PC-9 (cell line): ENCODE data around the gene CD93. TPM values are rescaled to one million over a fixed set of nuclear protein-coding genes. Genes with fewer than 3 reads are reported as not detected.

Experiments used
- BruUV-seq: library from RNA; stranded (reverse); fragments of 400-500 nt; replicated peaks from 2 replicates; lab custom pipeline; 2021; lab: Mats Ljungman, UMichigan
- CTCF ChIA-PET: fragments of 300-600 bp; sonication (Branson Sonifier 250); formaldehyde crosslinking; loops from one replicate; lab custom pipeline; 2022; ENCODE audit warnings: antibody characterized with exemption; lab: Charles Lee
- POLR2A ChIA-PET: fragments of 300-600 bp; sonication (Branson Sonifier 250); formaldehyde crosslinking; loops from one replicate; lab custom pipeline; 2022; ENCODE audit warnings: antibody characterized with exemption; ENCODE audit not compliant: unreplicated experiment; lab: Charles Lee
- DNase-seq, 2 experiments: peaks; one replicate each; pipeline versions ENCODE4 v3.0.0 to v3.0.0-alpha.2; 2015 to 2022; ENCODE audit warnings: mixed read lengths in 1 of 2
- H2AFZ ChIP-seq: fragments of 200-600 bp; sonication (generic); 2 replicates; pipeline ENCODE4 v1.8.1; 2017; ENCODE audit warnings: antibody characterized with exemption
- H3F3A ChIP-seq: fragments of 200-600 bp; sonication (generic); 2 replicates; pipeline ENCODE4 v1.8.1; 2017; ENCODE audit warnings: antibody characterized with exemption, mild to moderate bottlenecking, low read depth; ENCODE audit not compliant: insufficient read depth
- H3K27ac ChIP-seq: fragments of 200-600 bp; sonication (generic); 2 replicates; pipeline ENCODE4 v1.6.1; 2016; ENCODE audit warnings: mixed run types
- H3K27me3 ChIP-seq: fragments of 200-600 bp; sonication (generic); 2 replicates; pipeline ENCODE4 v1.6.1; 2016; ENCODE audit warnings: low read depth, mixed run types; ENCODE audit not compliant: insufficient read depth
- H3K36me3 ChIP-seq: fragments of 200-600 bp; sonication (generic); 2 replicates; pipeline ENCODE4 v1.6.1; 2016; ENCODE audit warnings: low read depth, mixed run types
- H3K4me1 ChIP-seq: fragments of 200-600 bp; sonication (generic); replicated peaks from 2 replicates; pipeline ENCODE4 v1.6.1; 2016; ENCODE audit warnings: mixed run types; ENCODE audit not compliant: insufficient read depth
- H3K4me2 ChIP-seq: fragments of 200-600 bp; sonication (generic); 2 replicates; pipeline ENCODE4 v1.6.1; 2017; ENCODE audit warnings: mixed run types
- H3K4me3 ChIP-seq: fragments of 200-600 bp; sonication (generic); 2 replicates; pipeline ENCODE4 v1.6.1; 2016; ENCODE audit warnings: mixed run types
- H3K79me2 ChIP-seq: fragments of 200-600 bp; sonication (generic); 2 replicates; pipeline ENCODE4 v1.6.1; 2017; ENCODE audit warnings: low read depth, mixed run types
- H3K9me2 ChIP-seq: fragments of 200-600 bp; sonication (generic); 2 replicates; pipeline ENCODE4 v1.8.1; 2017; ENCODE audit warnings: mild to moderate bottlenecking; ENCODE audit not compliant: insufficient read depth
- H3K9me3 ChIP-seq: fragments of 200-600 bp; sonication (generic); 2 replicates; pipeline ENCODE4 v1.8.1; 2016; ENCODE audit warnings: low read depth; ENCODE audit not compliant: insufficient read depth
- H4K20me1 ChIP-seq: fragments of 200-600 bp; sonication (generic); 2 replicates; pipeline ENCODE4 v1.8.1; 2017; ENCODE audit not compliant: insufficient read depth
- EZH2 ChIP-seq: fragments of 200-600 bp; sonication (generic); IDR thresholded peaks from 2 replicates; pipeline ENCODE4 v1.8.0; 2017; ENCODE audit warnings: antibody characterized with exemption, low read depth
- intact Hi-C: fragments of 100-400 bp; cut with micrococcal nuclease; formaldehyde crosslinking; loops from one replicate; pipeline ENCODE4 v1.10.0; 2022; ENCODE audit not compliant: unreplicated experiment
- total RNA-seq: library from RNA; stranded (reverse); gene quantifications from 2 replicates; pipeline ENCODE4 v1.2.3, GENCODE V29; 2021
- TF ChIP-seq, protein P1 (sequence below): fragments of 200-600 bp; sonication (generic); conservative IDR thresholded peaks from 2 replicates; pipeline ENCODE4 v1.6.1; 2017; ENCODE audit warnings: mixed run types, antibody characterized with exemption, mild to moderate bottlenecking, moderate library complexity

CD93 gene
- total RNA-seq, 1 experiment from 2014 or later = 0.07 TPM

DNA sequence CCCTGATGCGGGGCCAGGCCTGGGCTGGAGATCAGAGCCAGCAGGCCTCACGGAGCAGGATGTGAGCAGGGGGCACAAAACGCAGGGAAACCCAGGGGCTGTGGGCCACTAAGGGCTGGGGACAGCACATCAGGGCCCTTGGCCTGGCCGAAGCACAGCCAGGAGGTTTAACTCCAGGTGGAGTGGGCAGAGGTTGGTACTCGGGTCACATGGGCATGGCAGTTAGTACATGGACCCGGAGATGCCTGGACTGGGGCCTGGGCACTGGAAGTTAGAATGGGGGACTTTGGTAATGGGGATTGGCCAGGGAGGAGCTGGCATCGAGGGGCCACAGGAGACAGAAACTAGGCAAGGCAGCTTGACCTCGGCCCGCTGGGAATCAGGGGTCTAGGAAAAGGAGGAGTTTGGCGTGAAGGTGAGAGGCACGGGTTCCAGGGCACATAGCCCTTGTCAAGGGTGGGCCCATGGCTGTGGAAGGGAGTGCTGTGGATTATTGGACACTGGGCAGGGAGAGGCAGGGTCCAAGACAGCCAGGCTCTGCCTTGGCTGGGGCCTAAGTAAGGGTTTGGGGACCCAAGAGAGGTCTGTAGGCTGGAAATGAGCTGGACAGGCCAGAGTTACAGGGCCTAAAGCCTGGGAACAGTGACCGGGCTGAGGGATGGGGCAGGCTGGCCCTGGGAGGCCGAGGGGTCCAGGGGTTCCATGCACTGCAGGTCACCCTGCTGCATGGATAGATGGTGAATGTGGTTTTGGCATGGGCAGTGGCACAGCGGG is 41.6 kb upstream of the CD93 start:
- CTCF ChIA-PET = no interaction called here
- H4K20me1 ChIP-seq = no peaks in the 10 kb centered on the region
- H3K4me1 ChIP-seq = peaks cover 19% of the 10 kb centered on the region; the same call in 1 of the 2 replicates
- no peak overlapping the region for H3K27ac ChIP-seq
- no peak overlapping the region for H3K4me3 ChIP-seq
- no peaks in the 10 kb centered on the region for H3K9me3 ChIP-seq
- H3K79me2 ChIP-seq = no peaks in the 10 kb centered on the region
- no peaks in the 10 kb centered on the region for H3K9me2 ChIP-seq
- no peaks in the 10 kb centered on the region for H3K36me3 ChIP-seq
- no peak for DNase-seq
- H2AFZ ChIP-seq = no peak overlapping the region
- no peaks in the 10 kb centered on the region for H3F3A ChIP-seq
- no TSS peak for BruUV-seq
- TF ChIP-seq, protein P1, sequence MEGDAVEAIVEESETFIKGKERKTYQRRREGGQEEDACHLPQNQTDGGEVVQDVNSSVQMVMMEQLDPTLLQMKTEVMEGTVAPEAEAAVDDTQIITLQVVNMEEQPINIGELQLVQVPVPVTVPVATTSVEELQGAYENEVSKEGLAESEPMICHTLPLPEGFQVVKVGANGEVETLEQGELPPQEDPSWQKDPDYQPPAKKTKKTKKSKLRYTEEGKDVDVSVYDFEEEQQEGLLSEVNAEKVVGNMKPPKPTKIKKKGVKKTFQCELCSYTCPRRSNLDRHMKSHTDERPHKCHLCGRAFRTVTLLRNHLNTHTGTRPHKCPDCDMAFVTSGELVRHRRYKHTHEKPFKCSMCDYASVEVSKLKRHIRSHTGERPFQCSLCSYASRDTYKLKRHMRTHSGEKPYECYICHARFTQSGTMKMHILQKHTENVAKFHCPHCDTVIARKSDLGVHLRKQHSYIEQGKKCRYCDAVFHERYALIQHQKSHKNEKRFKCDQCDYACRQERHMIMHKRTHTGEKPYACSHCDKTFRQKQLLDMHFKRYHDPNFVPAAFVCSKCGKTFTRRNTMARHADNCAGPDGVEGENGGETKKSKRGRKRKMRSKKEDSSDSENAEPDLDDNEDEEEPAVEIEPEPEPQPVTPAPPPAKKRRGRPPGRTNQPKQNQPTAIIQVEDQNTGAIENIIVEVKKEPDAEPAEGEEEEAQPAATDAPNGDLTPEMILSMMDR = no peak
- TF ChIP-seq EZH2 = no peak
- H3K27me3 ChIP-seq = no peaks in the 10 kb centered on the region
- H3K4me2 ChIP-seq = no peak overlapping the region
- POLR2A ChIA-PET = no interaction called here
- intact Hi-C loops = loop anchor here (10.0 kb wide), 1 partner anchor 47 kb away; no protein-coding TSS in a partner anchor

DNA sequence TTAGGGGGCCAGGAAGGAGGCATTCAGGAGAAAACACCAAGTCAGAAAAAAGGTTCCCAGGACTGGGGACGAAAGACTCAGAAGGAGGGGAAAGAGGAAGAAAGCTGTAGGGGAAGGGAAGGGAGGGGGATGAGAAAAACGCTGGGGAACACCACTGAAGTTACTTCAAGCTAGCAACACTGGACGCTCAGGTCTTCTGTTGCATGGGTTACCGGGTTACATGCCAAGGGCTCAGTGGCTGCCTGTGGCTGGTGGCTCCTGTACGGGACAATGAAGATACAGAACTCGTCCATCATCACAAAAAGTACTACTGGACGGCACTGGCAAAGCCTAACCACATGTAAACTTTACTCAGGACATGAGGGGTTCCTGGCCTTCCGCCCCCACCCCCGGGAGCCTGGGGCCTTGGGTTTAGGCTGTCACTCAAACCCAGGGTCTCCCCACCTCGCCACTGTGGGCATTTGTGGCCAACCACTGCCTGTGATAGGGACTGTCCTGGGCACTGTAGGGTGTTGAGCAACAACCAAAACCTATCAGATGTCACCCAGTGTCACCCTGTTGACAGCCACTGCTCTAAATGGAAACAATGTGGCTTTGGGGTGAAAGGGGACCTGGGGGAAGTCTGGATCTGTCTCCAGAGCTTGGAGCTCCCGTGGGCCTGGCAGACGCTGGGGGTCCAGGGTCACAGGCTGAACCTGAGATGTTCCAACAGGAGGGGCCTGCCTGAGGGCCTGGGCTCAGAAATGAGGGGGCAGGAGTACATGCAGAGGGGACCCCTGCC is 40.3 kb upstream of the CD93 start:
- Histone ChIP-seq H3F3A (no peaks in the 10 kb centered on the region), H3K79me2 (no peaks in the 10 kb centered on the region), H3K4me3 (no peak overlapping the region), H3K4me1 (peaks cover 19% of the 10 kb centered on the region; the same call in 1 of the 2 replicates), H3K9me2 (no peaks in the 10 kb centered on the region), H3K27ac (no peak overlapping the region), H3K9me3 (no peaks in the 10 kb centered on the region), H3K4me2 (no peak overlapping the region), H4K20me1 (no peaks in the 10 kb centered on the region), H2AFZ (no peak overlapping the region), H3K36me3 (no peaks in the 10 kb centered on the region), H3K27me3 (no peaks in the 10 kb centered on the region)
- intact Hi-C loops = loop anchor here (10.0 kb wide), 1 partner anchor 48 kb away; no protein-coding TSS in a partner anchor
- ChIA-PET CTCF (no interaction called here), POLR2A (no interaction called here)
- TF ChIP-seq, protein P1 = no peak
- TF ChIP-seq EZH2 = no peak
- BruUV-seq = no TSS peak
- no peak for DNase-seq

DNA sequence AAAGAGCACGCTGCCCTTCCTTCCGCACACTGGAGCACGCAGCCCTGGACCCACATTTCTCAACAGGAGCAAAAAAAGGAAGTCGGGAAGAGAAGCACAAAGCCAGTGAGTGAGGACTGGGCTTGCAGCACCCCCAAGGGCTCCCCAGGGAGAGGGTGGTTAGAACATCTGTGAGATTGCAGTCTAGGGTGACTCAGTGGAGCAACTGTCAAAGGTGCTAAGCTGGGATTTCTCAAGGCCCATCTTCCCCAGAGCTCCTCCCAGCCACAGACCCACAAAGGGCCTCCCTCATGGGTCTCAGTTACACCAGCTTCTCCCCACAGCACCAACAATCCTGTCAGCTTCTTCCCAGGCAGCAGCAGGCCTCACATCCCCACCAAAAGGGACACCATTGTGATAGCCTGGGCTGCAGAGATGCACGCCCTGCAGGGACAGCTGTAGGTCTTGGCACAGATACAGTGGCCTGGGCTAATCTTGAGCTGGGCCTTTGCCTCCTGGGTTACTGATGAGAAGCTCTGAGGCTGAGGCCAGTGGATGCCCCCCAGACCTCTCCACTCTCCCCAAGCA is 39.6 kb upstream of the CD93 start:
- H3K27ac ChIP-seq = no peak overlapping the region
- no TSS peak for BruUV-seq
- H2AFZ ChIP-seq = no peak overlapping the region
- POLR2A ChIA-PET = no interaction called here
- H3K9me3 ChIP-seq = no peaks in the 10 kb centered on the region
- H4K20me1 ChIP-seq = no peaks in the 10 kb centered on the region
- no peaks in the 10 kb centered on the region for H3K79me2 ChIP-seq
- H3K9me2 ChIP-seq = no peaks in the 10 kb centered on the region
- no peak for TF ChIP-seq EZH2
- TF ChIP-seq, protein P1 = no peak
- intact Hi-C loops = loop anchor here (10.0 kb wide), 1 partner anchor 49 kb away; no protein-coding TSS in a partner anchor
- DNase-seq = no peak
- H3K4me3 ChIP-seq = no peak overlapping the region
- H3K4me2 ChIP-seq = no peak overlapping the region
- H3K4me1 ChIP-seq = peaks cover 19% of the 10 kb centered on the region; the same call in 1 of the 2 replicates
- no peaks in the 10 kb centered on the region for H3K27me3 ChIP-seq
- H3K36me3 ChIP-seq = no peaks in the 10 kb centered on the region
- CTCF ChIA-PET = no interaction called here
- no peaks in the 10 kb centered on the region for H3F3A ChIP-seq
